Measurements from ENCODE around the gene KCTD1. TPM values are rescaled to one million over a fixed set of nuclear protein-coding genes. Genes with fewer than 3 reads are reported as not detected.

The KCTD1 gene
- total RNA-seq, 1 donor from 2014 or later, result 31.8 TPM

DNA sequence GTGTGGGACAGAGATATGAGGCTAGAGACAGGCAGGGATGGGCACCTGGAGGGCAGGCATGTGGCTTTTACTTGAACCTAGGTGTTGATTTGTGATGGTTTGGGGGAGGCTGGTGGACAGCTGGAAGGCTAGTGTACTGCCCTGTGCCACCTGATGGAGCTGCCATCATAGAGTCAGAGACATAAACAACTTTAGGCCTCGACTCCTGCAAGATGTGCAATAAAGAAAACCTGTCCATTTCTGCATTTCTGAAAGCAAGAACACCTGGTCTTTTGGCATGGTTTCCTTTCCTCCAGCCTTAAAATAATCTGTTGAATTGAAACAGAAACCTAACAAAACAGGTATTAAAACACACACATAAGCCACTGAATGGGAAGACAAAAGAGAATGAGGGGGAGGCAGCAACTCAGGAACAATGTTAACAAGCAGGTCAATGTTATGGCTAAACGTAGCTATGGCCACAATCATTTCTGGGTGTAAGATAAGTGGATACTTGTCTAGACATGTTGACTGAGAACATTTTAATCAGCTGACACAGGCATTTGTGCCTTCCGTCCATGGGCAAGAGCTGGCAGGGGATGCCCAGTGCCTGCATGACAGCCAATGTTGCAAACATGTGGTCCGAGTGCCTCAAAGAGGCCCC is 87.8 kb downstream of the KCTD1 start:
- H3K27ac ChIP-seq (ENCODE audit: low read depth, low read length), result peak overlapping the region; percentile 29
- H3K27me3 Mint-ChIP-seq (ENCODE audit: low read depth, unreplicated experiment), result no peaks in the 10 kb centered on the region
- TF ChIP-seq CTCF (IDR thresholded peaks at IDR 0.05; ENCODE audit: insufficient read depth, low read depth, low read length), result no peak
- no peak for TF ChIP-seq EZH2 (IDR thresholded peaks at IDR 0.05; ENCODE audit: insufficient read depth, low read length)
- no peaks in the 10 kb centered on the region for H3K9me3 Mint-ChIP-seq (ENCODE audit: unreplicated experiment)
- no peak overlapping the region for H2AFZ ChIP-seq (ENCODE audit: low read depth, low read length)
- no peaks in the 10 kb centered on the region for H3K9me3 ChIP-seq (ENCODE audit: insufficient read depth, low read depth, low read length)
- no peak overlapping the region for H3K4me3 ChIP-seq (ENCODE audit: insufficient read depth, low read depth, low read length)
- H3K36me3 Mint-ChIP-seq (ENCODE audit: low read depth, unreplicated experiment), result peaks cover 23% of the 10 kb centered on the region
- no peak overlapping the region for H3K4me2 ChIP-seq (ENCODE audit: low read length)
- H3K79me2 ChIP-seq (ENCODE audit: insufficient read depth, low read length), result no peaks in the 10 kb centered on the region
- FAIRE-seq (no peak), DNase-seq (ENCODE audit: low read depth) (peak; percentile 87)
- H3K4me1 ChIP-seq (ENCODE audit: insufficient read depth, low read length), result peaks cover 26% of the 10 kb centered on the region
- H3K4me3 Mint-ChIP-seq (ENCODE audit: unreplicated experiment), result no peak overlapping the region
- H3K36me3 ChIP-seq (ENCODE audit: insufficient read depth, low read length), result no peaks in the 10 kb centered on the region
- no peaks in the 10 kb centered on the region for H4K20me1 ChIP-seq (ENCODE audit: insufficient read depth, low read length)
- peak overlapping the region; percentile 3 for H3K9ac ChIP-seq (ENCODE audit: low read length)
- peak overlapping the region; percentile 14 for H3K27ac Mint-ChIP-seq (ENCODE audit: unreplicated experiment)
- no peaks in the 10 kb centered on the region for H3K27me3 ChIP-seq (ENCODE audit: insufficient read depth, low read length)
- peaks cover 21% of the 10 kb centered on the region for H3K4me1 Mint-ChIP-seq (ENCODE audit: low read depth, unreplicated experiment)

DNA sequence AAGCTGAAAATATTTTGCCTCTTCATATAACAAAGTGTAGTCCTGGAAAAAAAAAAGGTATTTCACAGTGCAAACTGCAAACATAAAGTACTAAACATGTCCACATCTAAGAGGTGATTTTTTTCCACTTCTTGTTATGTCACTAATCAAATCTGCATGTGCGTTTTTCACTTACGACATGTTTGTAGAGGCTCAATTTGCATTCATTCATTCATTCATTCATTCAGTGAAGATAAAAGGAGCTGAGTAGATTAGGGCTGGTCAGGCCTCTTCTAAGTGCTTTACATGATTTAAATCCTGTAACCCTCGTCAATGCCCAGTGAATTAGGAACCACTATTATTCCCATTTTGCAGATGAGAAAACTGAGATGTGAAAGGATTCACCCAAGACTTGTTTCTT is 88.5 kb downstream of the KCTD1 start:
- H3K4me3 Mint-ChIP-seq (ENCODE audit: unreplicated experiment), result no peak overlapping the region
- Histone ChIP-seq H4K20me1 (ENCODE audit: insufficient read depth, low read length) (no peaks in the 10 kb centered on the region), H3K79me2 (ENCODE audit: insufficient read depth, low read length) (no peaks in the 10 kb centered on the region), H3K4me1 (ENCODE audit: insufficient read depth, low read length) (peaks cover 26% of the 10 kb centered on the region), H2AFZ (ENCODE audit: low read depth, low read length) (no peak overlapping the region), H3K9ac (ENCODE audit: low read length) (peak overlapping the region; percentile 3), H3K27ac (ENCODE audit: low read depth, low read length) (peak overlapping the region; percentile 29), H3K36me3 (ENCODE audit: insufficient read depth, low read length) (peaks cover 3% of the 10 kb centered on the region), H3K4me3 (ENCODE audit: insufficient read depth, low read depth, low read length) (no peak overlapping the region), H3K27me3 (ENCODE audit: insufficient read depth, low read length) (no peaks in the 10 kb centered on the region), H3K4me2 (ENCODE audit: low read length) (no peak overlapping the region), H3K9me3 (ENCODE audit: insufficient read depth, low read depth, low read length) (no peaks in the 10 kb centered on the region)
- H3K4me1 Mint-ChIP-seq (ENCODE audit: low read depth, unreplicated experiment), result peaks cover 21% of the 10 kb centered on the region
- FAIRE-seq (no peak), DNase-seq (ENCODE audit: low read depth) (no peak)
- no peak overlapping the region for H3K27ac Mint-ChIP-seq (ENCODE audit: unreplicated experiment)
- no peaks in the 10 kb centered on the region for H3K27me3 Mint-ChIP-seq (ENCODE audit: low read depth, unreplicated experiment)
- no peaks in the 10 kb centered on the region for H3K9me3 Mint-ChIP-seq (ENCODE audit: unreplicated experiment)
- peaks cover 23% of the 10 kb centered on the region for H3K36me3 Mint-ChIP-seq (ENCODE audit: low read depth, unreplicated experiment)
- TF ChIP-seq CTCF (IDR thresholded peaks at IDR 0.05; ENCODE audit: insufficient read depth, low read depth, low read length), result no peak
- no peak for TF ChIP-seq EZH2 (IDR thresholded peaks at IDR 0.05; ENCODE audit: insufficient read depth, low read length)

DNA sequence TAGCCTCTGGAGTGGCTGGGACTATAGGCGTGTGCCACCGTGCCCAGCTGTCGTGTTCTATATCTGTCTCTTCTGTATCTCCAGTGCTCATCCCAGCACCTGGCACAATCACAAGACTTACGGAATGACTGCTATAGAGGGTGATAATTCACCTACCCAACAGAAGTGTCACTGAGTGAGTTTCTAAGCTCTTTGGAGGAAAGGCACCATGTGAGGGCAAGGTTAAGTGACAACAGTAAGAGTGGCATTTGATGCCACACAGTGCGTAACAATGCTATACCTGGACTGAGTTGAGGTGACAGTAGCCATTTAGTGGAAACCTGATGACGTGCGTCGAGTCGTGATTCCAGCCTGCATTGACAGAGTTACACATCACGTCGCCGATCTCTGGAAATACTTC is 89.0 kb downstream of the KCTD1 start:
- H3K4me3 Mint-ChIP-seq (ENCODE audit: unreplicated experiment), result no peak overlapping the region
- peak overlapping the region; percentile 40 for H3K27ac ChIP-seq (ENCODE audit: low read depth, low read length)
- no peaks in the 10 kb centered on the region for H3K27me3 ChIP-seq (ENCODE audit: insufficient read depth, low read length)
- H3K4me3 ChIP-seq (ENCODE audit: insufficient read depth, low read depth, low read length), result no peak overlapping the region
- DNase-seq (ENCODE audit: low read depth) (no peak), FAIRE-seq (no peak)
- no peak overlapping the region for H3K9ac ChIP-seq (ENCODE audit: low read length)
- H3K4me1 ChIP-seq (ENCODE audit: insufficient read depth, low read length), result peaks cover 26% of the 10 kb centered on the region
- H2AFZ ChIP-seq (ENCODE audit: low read depth, low read length), result no peak overlapping the region
- H3K36me3 ChIP-seq (ENCODE audit: insufficient read depth, low read length), result peaks cover 7% of the 10 kb centered on the region
- TF ChIP-seq CTCF (IDR thresholded peaks at IDR 0.05; ENCODE audit: insufficient read depth, low read depth, low read length) (no peak), EZH2 (IDR thresholded peaks at IDR 0.05; ENCODE audit: insufficient read depth, low read length) (no peak)
- no peaks in the 10 kb centered on the region for H3K79me2 ChIP-seq (ENCODE audit: insufficient read depth, low read length)
- H3K9me3 ChIP-seq (ENCODE audit: insufficient read depth, low read depth, low read length), result no peaks in the 10 kb centered on the region
- no peaks in the 10 kb centered on the region for H3K27me3 Mint-ChIP-seq (ENCODE audit: low read depth, unreplicated experiment)
- peaks cover 23% of the 10 kb centered on the region for H3K36me3 Mint-ChIP-seq (ENCODE audit: low read depth, unreplicated experiment)
- H4K20me1 ChIP-seq (ENCODE audit: insufficient read depth, low read length), result no peaks in the 10 kb centered on the region
- H3K4me2 ChIP-seq (ENCODE audit: low read length), result no peak overlapping the region
- peak overlapping the region; percentile 81 for H3K27ac Mint-ChIP-seq (ENCODE audit: unreplicated experiment)
- peaks cover 21% of the 10 kb centered on the region for H3K4me1 Mint-ChIP-seq (ENCODE audit: low read depth, unreplicated experiment)
- H3K9me3 Mint-ChIP-seq (ENCODE audit: unreplicated experiment), result no peaks in the 10 kb centered on the region

All from astrocyte (in vitro differentiated cells and primary cell).